Endodermal cell (in vitro differentiated cells): ENCODE data around the gene CLP1. TPM values are rescaled to one million over a fixed set of nuclear protein-coding genes. Genes with fewer than 3 reads are reported as not detected.

Source experiments
- DNase-seq: peaks from one replicate; pipeline ENCODE4 v3.0.0-alpha.2; 2017
- H3K27ac ChIP-seq: 2 replicates; pipeline ENCODE4 v1.5.1; 2013; ENCODE audit warnings: mild to moderate bottlenecking, low read depth, low read length, moderate library complexity
- H3K27me3 ChIP-seq: 2 replicates; pipeline ENCODE4 v1.6.1; 2013; ENCODE audit warnings: mild to moderate bottlenecking, low read length, moderate library complexity; ENCODE audit not compliant: insufficient read depth, control insufficient read depth, poor library complexity, severe bottlenecking
- H3K36me3 ChIP-seq: 2 replicates; pipeline ENCODE4 v1.7.0; 2013; ENCODE audit warnings: mild to moderate bottlenecking, low read length, moderate library complexity; ENCODE audit not compliant: control insufficient read depth, insufficient read depth
- H3K4me1 ChIP-seq: one replicate; pipeline ENCODE4 v1.7.0; 2013; ENCODE audit warnings: low read length; ENCODE audit not compliant: control insufficient read depth, insufficient read depth
- H3K4me3 ChIP-seq: 2 replicates; pipeline ENCODE4 v1.5.1; 2013; ENCODE audit warnings: mild to moderate bottlenecking, low read length, moderate library complexity
- H3K9ac ChIP-seq: 2 replicates; pipeline ENCODE4 v1.6.1; 2013; ENCODE audit warnings: mild to moderate bottlenecking, low read length, moderate library complexity; ENCODE audit not compliant: poor library complexity, severe bottlenecking; ENCODE audit errors: extremely low read depth
- H3K9me3 ChIP-seq: 2 replicates; pipeline ENCODE4 v1.6.1; 2013; ENCODE audit warnings: mild to moderate bottlenecking, low read length, moderate library complexity; ENCODE audit not compliant: control insufficient read depth
- H3K27ac Mint-ChIP-seq: 2 replicates; pipeline ENCODE4 v1.8.0; 2020; ENCODE audit warnings: mixed read lengths
- H3K27me3 Mint-ChIP-seq: 2 replicates; pipeline ENCODE4 v1.8.0; 2021; ENCODE audit warnings: mild to moderate bottlenecking, mixed read lengths; ENCODE audit not compliant: insufficient read depth
- H3K36me3 Mint-ChIP-seq: 2 replicates; pipeline ENCODE4 v1.8.0; 2020; ENCODE audit warnings: low read depth, mixed read lengths
- H3K4me1 Mint-ChIP-seq: 2 replicates; pipeline ENCODE4 v1.8.0; 2020; ENCODE audit warnings: mixed read lengths
- H3K4me3 Mint-ChIP-seq: 2 replicates; pipeline ENCODE4 v1.8.0; 2020; ENCODE audit warnings: mild to moderate bottlenecking, moderate library complexity, mixed read lengths
- H3K9me3 Mint-ChIP-seq: 2 replicates; pipeline ENCODE4 v1.8.0; 2020; ENCODE audit warnings: mild to moderate bottlenecking, mixed read lengths
- WGBS, 2 experiments: methylation state at CpG; one replicate each; pipeline versions ENCODE4 v1.1.5 to v1.1.7; 2013; ENCODE audit warnings: missing lambda C conversion rate in 2 of 2, mixed read lengths in 1 of 2; ENCODE audit not compliant: insufficient coverage in 1 of 2, insufficient read length in 1 of 2; 5-methylcytosine and 5-hydroxymethylcytosine counted together
- total RNA-seq, 2 donors: library from RNA; stranded (reverse); fragmentation: NEBNext Ultra II Directional in 1 of 2; extraction: Animal tissue kit (Norgen Biotek cat#: 25700) in 1 of 2; gene quantifications; 2 replicates in 1 of 2; 3 replicates in 1 of 2; pipeline ENCODE4 v1.2.1, GENCODE V29; 2021
- TF ChIP-seq, protein P1 (sequence below): fragments of 200-600 bp; sonication (generic); conservative IDR thresholded peaks from 2 replicates; pipeline ENCODE4 v1.5.0; 2021; ENCODE audit warnings: antibody characterized with exemption, mild to moderate bottlenecking

Gene CLP1
- total RNA-seq, 2 donors from 2014 or later, result 23.7 to 25.2 TPM

DNA sequence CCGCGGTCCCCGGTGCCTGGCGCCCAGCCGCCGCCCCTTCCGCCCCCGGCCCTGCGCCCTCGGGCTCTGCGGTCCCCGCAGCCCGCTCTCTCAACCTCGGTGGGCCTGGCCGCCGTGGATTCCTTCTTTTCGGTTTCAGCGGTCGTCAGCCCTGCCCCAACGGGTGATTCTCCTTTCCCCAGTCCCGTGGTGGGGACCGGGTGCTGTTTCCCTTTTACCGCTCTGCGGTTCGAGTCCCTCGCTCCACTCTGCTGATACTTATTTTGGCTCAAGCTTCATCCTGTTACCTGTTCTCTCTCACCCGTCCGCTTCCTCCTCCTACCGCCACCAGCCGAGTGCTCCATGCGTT lies 10.8 kb downstream of the CLP1 start:
- peaks cover 22% of the 10 kb centered on the region for H3K36me3 ChIP-seq
- Mint-ChIP-seq H3K9me3 (no peaks in the 10 kb centered on the region), H3K4me1 (peaks cover 27% of the 10 kb centered on the region), H3K36me3 (peaks cover 22% of the 10 kb centered on the region), H3K4me3 (peak overlapping the region; percentile 94), H3K27ac (peak overlapping the region; percentile 100), H3K27me3 (no peaks in the 10 kb centered on the region)
- no peaks in the 10 kb centered on the region for H3K27me3 ChIP-seq
- H3K4me3 ChIP-seq, result peak overlapping the region; percentile 92
- peak overlapping the region; percentile 99 for H3K27ac ChIP-seq
- peak overlapping the region; percentile 97 for H3K9ac ChIP-seq
- TF ChIP-seq, protein P1, sequence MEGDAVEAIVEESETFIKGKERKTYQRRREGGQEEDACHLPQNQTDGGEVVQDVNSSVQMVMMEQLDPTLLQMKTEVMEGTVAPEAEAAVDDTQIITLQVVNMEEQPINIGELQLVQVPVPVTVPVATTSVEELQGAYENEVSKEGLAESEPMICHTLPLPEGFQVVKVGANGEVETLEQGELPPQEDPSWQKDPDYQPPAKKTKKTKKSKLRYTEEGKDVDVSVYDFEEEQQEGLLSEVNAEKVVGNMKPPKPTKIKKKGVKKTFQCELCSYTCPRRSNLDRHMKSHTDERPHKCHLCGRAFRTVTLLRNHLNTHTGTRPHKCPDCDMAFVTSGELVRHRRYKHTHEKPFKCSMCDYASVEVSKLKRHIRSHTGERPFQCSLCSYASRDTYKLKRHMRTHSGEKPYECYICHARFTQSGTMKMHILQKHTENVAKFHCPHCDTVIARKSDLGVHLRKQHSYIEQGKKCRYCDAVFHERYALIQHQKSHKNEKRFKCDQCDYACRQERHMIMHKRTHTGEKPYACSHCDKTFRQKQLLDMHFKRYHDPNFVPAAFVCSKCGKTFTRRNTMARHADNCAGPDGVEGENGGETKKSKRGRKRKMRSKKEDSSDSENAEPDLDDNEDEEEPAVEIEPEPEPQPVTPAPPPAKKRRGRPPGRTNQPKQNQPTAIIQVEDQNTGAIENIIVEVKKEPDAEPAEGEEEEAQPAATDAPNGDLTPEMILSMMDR, result no peak
- H3K9me3 ChIP-seq, result no peaks in the 10 kb centered on the region
- no peak for DNase-seq
- H3K4me1 ChIP-seq, result no peaks in the 10 kb centered on the region
- WGBS, 2 experiments, result 0 to 1% methylated on average over 21 to 31 of the region's 31 CpGs

DNA sequence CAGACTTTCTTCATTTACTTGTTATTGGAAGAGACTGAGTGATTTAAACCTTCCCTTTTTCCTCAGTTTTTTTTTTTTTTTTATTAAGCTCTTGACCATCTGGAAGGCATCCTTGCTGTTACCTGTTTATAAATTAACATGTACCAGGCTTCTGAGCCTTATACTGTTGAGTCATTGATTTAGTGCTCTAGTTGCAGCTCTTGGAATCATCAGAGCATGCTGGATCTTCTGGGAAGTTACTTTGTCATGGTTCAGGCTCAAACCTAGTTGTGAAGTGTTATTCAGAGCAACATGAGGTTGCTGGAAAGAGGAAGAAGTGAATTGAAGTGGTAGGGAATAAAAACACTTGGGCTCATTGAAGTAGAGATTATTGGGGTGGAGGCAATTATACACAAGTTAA lies 16.7 kb downstream of the CLP1 start:
- no peak overlapping the region for H3K27ac ChIP-seq
- TF ChIP-seq, protein P1, result no peak

DNA sequence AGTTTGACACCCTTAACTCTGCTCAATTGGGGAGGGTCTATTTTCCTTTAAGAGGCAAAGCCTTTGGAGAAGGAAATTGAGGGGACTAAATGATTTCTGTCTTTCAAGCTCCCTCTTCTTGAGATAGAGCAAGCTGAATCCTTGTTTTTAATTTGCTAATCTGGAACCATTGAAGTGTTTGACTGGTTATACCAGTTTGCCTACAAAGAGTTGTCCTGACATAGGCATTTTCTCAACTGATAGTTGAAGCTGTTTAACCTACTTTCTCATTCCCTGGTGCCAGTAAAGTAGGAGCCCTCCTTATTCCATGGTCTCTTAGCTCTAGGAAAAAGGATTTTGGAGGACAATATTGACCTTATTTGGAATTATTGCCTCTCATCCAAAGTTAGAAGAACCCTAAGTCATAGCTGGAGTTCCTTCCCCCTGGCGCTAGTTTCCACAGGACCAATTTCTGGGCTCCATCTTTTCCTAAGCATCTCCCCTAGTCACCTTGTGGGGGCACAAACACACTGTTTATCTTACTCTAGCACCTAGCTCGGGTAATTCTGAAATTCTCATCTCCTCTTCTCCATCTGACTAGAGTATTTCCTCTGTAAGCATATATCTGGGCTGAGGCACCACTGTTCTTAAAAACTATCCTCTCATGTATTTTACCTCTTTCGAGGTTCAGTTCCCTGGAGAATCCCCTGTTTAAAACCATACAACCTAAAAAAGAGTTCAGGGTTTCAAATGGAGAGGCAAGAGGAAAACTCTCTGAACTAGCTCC lies 17.8 kb downstream of the CLP1 start:
- H3K36me3 Mint-ChIP-seq, result peaks cover 47% of the 10 kb centered on the region

More for the DNA sequence above, 16.7 kb downstream of the CLP1 start:
- Histone ChIP-seq H3K27me3 (no peaks in the 10 kb centered on the region), H3K4me3 (peak overlapping the region; percentile 67), H3K9ac (no peak overlapping the region), H3K4me1 (peaks cover 19% of the 10 kb centered on the region), H3K9me3 (no peaks in the 10 kb centered on the region), H3K36me3 (peaks cover 46% of the 10 kb centered on the region)
- H3K27me3 Mint-ChIP-seq, result no peaks in the 10 kb centered on the region
- peak overlapping the region; percentile 68 for H3K27ac Mint-ChIP-seq
- peaks cover 47% of the 10 kb centered on the region for H3K36me3 Mint-ChIP-seq
- H3K4me1 Mint-ChIP-seq, result peaks cover 54% of the 10 kb centered on the region
- H3K4me3 Mint-ChIP-seq, result no peak overlapping the region
- DNase-seq, result no peak
- H3K9me3 Mint-ChIP-seq, result no peaks in the 10 kb centered on the region

More for the DNA sequence above, 17.8 kb downstream of the CLP1 start:
- Histone ChIP-seq H3K4me3 (peak overlapping the region; percentile 67), H3K4me1 (peaks cover 24% of the 10 kb centered on the region), H3K9me3 (no peaks in the 10 kb centered on the region), H3K27me3 (no peaks in the 10 kb centered on the region), H3K36me3 (peaks cover 52% of the 10 kb centered on the region), H3K9ac (no peak overlapping the region), H3K27ac (no peak overlapping the region)
- no peak for DNase-seq
- Mint-ChIP-seq H3K27ac (peak overlapping the region; percentile 71), H3K27me3 (no peaks in the 10 kb centered on the region), H3K4me1 (peaks cover 57% of the 10 kb centered on the region), H3K9me3 (no peaks in the 10 kb centered on the region), H3K4me3 (peak overlapping the region; percentile 28)
- 75 to 82% methylated on average over 2 to 3 of the region's 3 CpGs for WGBS, 2 experiments
- TF ChIP-seq, protein P1, result peak; percentile 22
